ENCODE data around the gene RAI1. TPM values are rescaled to one million over a fixed set of nuclear protein-coding genes. Genes with fewer than 3 reads are reported as not detected.
A peak's percentile ranks its signal among the peaks of the same experiment; 100 is the strongest.

Gene RAI1
- total RNA-seq, 1 experiment from 2014 or later, result 12.0 TPM

DNA sequence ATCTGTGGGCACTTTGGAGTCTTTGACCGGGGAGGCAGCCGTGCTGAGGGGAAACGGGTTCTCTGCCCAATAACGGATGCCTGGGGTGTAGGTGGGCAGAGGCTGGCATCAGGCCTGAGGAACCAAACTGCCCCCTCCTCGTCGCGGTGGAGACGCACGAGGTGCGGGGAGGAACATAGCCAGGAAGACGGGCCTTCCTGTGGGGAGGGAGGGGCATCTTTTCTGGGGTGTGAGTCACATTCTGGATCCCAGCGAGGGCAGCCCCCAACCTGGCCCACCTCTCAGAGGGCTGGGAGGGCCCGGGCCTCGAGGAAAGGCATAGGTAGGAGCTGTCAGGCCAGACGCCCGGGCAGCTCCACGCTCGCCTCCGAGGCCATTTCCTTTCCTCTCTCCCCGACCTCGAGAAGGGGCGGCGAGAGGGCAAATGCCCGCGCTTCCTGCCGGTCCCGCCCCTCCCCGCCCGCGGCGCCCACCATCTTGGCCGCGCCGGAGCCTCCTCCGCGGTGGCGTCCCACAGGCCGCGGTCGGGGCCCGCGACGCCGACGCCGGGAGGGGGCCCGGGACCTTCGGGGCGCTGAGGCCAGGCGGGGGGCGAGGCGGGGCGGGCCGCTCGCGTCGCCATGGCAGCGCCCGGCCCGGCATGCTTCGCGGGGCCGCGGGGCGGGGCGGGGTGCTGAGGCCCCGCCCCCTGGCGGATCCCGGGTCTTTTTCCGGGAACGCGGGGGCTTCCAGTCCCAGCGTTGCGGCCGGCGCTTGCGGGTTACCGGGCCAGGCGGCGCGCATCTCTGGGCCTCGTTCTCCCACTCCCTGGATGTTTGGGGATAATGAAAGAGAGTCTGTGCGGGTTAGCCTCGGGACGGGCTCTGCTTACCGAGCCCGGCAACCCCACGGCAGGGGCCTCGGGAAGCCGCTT, 13.2 kb downstream of the RAI1 start:
- DNase-seq (ENCODE audit: low spot score), result peak; percentile 76
- in situ Hi-C loops (cut with HindIII; ENCODE audit: low sequenced_read_pairs), result no loop called here

DNA sequence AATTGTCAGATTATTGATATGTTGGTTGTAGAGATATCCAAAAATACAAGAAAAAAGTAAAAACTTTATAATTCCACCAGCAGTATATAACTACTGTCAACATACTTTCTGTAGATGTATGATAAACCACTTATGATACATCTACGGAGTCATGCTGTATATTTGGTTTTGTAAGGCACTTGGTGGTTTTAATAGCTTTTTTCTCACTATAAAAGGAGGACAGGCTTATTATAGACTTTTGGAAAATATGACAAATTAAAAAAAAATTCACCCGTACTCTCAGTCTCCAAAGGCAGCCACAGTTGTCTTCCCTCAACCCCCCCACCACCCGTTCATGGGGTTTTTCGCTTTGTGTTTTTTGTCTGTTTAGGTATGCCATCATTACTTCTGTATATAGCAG, 14.8 kb downstream of the RAI1 start:
- in situ Hi-C loops (cut with HindIII; ENCODE audit: low sequenced_read_pairs), result no loop called here
- no peak for DNase-seq (ENCODE audit: low spot score)

DNA sequence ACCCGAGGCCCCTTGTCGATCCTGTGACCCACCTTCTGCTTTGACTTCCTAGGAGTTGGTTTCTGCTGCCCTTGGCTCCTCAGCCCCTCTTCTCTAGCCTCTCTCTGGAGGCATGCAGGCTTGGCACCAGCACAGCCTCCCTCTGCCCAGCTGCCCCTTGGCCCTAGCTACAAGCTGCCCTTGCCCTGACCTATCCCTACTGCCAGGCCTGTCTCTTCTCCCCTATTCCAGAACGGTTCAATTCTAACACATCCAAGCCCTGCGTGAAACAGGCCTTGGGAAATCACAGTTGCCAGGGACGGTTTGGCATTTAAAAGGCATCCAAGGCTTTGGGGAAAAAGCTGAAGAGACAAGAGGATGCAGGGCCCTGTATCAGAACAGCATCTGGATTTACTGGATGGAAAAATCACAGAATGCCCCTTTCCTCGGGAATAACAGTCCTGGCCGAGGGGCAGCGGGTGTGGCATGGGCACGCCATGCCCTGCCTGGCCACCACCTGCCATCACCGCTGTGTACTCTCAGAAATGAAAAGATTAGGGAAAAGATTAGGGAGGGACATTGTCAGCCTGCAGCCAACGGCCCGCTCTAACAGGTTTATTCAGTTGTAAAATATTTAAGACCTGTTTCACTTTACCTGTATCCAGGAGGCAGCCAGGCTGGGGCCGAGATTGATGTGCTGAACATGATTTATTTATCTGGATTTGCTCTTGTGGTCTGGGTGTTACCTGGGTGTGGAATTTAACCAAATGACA, 15.8 kb downstream of the RAI1 start:
- in situ Hi-C loops (cut with HindIII; ENCODE audit: low sequenced_read_pairs), result no loop called here

DNA sequence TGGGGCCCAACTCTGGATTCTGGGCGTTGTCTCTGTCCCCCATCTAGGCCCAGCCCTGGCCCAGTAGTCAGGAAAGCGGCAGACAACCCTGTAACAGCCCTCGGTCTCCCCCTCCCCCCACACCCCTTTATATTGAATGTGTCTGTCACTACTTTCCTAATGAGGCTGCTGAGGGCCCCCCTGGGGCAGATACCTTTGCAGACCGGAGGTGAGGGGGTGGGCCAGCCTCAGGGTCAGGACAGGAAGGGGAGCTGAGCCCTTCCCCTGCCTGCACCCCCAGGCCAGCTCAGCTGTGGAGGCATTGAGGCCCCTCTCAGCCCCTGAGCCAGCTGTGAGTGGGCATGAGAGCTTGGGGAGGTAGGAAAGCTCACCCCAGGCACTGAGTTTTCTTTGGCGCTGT, 17.1 kb downstream of the RAI1 start:
- no peak for DNase-seq (ENCODE audit: low spot score)
- in situ Hi-C loops (cut with HindIII; ENCODE audit: low sequenced_read_pairs), result no loop called here

More for the DNA sequence above, 15.8 kb downstream of the RAI1 start:
- DNase-seq (ENCODE audit: low spot score), result no peak

DNA sequence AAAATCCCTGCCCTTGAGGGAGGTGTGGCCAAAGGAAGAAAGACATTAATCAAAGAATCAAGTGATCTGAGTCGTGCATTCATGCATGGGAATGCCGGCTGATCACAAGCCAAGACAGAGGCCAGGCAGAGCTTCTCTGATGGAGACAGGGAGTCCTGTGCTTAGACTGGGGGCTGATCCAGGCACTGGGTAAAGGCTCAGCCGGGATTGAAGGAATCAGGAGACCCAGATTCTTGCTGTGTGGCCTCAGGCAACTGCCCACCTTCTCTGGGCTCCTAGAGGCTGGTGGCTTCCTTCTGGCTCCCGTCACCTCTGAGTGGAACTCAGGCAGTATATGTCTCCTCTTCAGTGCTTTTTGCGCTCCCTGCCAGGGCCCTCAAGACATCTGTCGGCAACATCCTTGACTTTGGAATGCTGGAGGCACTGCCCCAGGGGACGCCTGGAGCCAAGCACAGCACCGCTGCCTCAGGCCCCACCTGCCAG, 17.7 kb downstream of the RAI1 start:
- DNase-seq (ENCODE audit: low spot score), result no peak
- in situ Hi-C loops (cut with HindIII; ENCODE audit: low sequenced_read_pairs), result no loop called here

DNA sequence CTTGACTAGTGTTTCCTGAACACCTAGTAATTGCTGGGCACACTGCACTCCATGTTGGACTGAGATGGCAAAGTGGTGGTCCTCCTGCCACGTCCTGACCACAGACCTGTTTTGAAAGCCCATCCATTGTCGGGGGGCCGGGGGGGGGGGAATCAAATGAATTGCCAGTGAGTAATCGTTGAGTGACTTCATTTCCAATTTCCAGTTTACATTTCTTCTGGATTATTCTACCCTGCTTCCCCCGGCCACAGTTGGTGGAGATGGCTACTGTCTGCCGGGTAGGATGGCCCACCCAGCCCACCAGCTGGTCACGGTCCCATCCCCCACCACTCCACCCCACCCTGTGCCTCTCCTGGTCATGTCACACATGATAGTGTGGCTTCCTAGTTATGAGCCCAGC, 18.2 kb downstream of the RAI1 start:
- DNase-seq (ENCODE audit: low spot score), result no peak
- in situ Hi-C loops (cut with HindIII; ENCODE audit: low sequenced_read_pairs), result no loop called here

DNA sequence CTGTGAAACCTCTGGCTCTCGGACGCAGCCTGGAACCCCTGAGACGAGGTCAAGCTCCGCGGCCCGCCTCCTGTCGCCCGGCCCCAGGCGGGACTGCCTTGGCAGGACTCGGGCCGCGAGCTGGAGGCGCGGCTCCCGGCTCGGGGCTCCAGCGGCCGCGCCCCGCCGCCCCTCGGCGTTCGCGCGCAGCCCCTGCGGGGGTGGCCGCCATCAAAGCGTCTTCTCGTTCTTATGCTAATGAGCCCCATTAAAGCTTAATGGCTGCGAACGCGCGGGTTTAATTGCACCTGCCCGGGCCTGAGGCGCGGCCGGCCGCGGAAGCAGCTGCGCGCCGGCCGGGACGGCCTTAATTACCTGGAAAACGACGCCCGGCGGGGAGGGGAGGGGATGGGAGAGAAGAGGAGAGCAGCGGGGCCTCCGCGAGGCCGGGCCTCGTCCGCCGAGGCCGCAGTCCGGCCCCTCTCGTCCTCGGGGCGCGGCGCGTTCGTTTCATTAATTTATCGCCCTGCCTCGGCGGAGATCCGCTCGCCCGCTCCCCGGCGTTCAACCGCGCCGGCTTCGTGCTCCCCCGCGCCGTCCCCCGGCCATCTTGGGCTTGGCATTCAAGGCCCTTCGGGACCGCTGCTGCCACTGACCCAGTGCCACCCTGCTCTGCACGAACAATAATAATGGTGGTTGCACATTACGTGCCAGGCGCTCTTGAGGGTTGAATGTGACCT, 19.2 kb downstream of the RAI1 start:
- in situ Hi-C loops (cut with HindIII; ENCODE audit: low sequenced_read_pairs), result no loop called here
- no peak for DNase-seq (ENCODE audit: low spot score)

DNA sequence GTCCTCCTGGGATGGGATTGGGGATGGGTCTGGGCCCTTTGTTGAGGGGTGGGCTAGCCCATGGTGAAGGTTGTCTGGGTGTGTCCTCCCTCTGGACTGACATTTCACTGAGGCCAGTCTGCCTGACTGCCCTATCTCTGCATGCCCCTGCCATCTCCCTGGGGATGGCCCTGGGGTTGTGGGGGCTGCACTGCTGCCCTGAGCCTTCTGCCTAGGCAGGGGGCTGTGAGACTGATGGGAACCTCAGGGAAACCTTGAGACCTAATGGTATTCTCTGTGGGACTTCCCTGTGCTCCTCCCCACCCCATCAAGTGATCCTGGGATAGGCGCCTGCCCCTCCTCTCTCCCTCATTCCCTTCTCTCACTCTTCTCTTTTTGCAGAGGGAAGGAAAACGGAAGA, 19.9 kb downstream of the RAI1 start:
- in situ Hi-C loops (cut with HindIII; ENCODE audit: low sequenced_read_pairs), result no loop called here
- no peak for DNase-seq (ENCODE audit: low spot score)

DNA sequence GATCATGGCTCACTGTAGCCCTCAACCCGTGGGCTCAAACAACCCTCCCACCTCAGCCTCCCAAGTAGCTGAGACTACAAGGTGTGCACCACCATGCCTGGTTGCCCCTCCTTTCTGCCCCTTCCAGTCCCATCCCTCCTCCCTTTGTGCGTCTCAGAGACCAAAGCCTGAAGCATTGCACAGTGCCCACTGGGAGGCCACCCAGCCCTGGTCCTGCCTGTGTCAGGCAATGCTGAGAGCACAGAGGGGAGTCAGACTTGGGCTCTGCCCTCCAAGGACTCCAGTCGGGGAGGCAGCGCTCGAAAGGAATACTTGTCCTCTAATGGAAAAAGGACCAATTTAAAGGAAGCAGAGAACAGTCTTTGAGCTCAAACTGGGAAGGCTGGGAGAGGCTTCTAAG, 20.4 kb downstream of the RAI1 start:
- DNase-seq (ENCODE audit: low spot score), result no peak

DNA sequence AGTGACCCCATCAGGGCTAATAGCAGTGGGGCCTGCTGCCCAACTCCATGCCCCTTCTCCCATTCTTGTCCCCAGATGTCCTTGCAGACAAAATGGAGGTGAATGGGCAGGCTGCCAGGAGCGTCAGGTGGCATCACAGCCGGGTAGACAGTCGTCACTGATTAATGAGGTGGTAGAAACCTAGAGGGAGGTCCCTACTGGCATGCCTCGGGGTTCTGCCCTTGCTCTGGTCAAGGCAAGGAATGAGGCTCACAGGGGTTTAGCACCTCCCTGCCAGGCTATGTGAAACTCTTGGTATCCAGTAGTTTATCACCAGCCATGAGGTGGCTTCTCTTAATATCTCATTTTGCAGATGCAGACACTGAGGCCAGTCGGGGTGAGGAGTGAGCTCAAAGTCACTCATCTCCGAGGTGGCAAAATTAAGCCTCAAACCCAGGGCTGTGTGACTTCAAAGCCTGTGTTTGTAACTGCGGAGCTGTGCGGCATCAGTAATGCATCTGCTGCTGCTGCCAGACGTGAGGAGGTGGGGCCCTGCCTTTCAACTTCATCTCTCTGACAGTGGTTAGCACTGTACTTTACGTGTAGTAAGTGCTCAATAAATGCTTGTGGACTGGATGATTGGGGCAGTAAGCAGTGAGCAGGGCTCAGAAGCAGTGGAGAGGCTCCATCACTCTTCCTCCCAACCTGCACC, 21.3 kb downstream of the RAI1 start:
- no peak for DNase-seq (ENCODE audit: low spot score)
- in situ Hi-C loops (cut with HindIII; ENCODE audit: low sequenced_read_pairs), result no loop called here

More for the DNA sequence above, 20.4 kb downstream of the RAI1 start:
- in situ Hi-C loops (cut with HindIII; ENCODE audit: low sequenced_read_pairs), result no loop called here

DNA sequence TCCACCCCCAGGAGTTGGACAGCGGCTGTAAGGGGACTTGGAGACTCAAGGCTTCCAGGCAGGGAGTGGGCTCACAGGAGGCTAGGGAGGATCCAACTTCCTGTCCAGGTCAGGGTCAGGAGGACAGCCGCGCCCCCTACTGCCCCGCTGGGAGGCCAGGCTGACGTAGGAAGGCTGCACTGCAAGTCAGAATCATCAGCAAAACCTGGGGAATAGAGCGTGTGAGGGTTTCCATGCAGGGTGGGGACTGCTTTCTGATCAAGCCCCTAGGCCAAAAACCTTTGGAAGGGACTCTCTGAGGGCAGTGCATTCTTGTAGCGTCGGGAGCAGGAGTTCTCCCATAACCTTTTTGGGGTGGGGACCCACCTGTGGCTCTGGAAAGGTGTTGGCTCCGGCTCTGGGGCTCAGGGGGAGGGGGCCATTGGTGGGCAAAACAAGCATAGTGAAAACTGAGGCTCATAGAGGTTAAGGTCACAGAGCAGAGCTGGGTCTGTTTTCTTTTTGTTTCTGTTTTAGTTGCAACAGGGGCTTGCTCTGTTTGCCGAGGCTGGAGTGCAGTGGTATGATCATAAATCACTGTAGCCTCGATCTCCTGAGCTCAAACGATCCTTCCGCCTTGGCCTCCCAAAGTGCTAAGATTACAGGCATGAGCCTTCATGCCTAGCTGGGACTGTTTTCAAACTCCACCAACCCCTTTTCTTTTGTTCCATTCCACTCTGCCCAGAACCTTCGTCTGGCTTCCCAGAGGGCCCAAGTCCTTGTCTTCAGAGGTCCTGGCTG, 22.1 kb downstream of the RAI1 start:
- in situ Hi-C loops (cut with HindIII; ENCODE audit: low sequenced_read_pairs), result no loop called here
- no peak for DNase-seq (ENCODE audit: low spot score)

DNA sequence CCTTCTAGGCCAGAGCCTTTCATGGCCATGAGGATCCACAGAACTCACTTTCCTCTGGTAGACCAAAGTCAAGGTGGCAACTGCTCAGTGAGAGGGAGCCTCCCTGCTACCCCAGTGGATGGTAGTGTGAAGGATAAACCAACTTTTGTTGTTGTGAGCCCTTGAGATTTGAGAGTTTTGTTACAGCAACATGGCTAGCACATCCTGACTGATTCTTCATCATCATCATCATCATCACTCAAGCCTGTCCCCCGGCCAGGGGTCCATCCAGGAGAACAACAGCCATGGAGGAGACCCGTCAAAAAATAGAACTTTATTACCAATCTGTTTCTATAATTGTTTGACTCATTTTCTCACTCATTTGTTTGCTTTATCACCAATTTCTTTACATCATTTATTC, 23.7 kb downstream of the RAI1 start:
- no peak for DNase-seq (ENCODE audit: low spot score)
- in situ Hi-C loops (cut with HindIII; ENCODE audit: low sequenced_read_pairs), result no loop called here

DNA sequence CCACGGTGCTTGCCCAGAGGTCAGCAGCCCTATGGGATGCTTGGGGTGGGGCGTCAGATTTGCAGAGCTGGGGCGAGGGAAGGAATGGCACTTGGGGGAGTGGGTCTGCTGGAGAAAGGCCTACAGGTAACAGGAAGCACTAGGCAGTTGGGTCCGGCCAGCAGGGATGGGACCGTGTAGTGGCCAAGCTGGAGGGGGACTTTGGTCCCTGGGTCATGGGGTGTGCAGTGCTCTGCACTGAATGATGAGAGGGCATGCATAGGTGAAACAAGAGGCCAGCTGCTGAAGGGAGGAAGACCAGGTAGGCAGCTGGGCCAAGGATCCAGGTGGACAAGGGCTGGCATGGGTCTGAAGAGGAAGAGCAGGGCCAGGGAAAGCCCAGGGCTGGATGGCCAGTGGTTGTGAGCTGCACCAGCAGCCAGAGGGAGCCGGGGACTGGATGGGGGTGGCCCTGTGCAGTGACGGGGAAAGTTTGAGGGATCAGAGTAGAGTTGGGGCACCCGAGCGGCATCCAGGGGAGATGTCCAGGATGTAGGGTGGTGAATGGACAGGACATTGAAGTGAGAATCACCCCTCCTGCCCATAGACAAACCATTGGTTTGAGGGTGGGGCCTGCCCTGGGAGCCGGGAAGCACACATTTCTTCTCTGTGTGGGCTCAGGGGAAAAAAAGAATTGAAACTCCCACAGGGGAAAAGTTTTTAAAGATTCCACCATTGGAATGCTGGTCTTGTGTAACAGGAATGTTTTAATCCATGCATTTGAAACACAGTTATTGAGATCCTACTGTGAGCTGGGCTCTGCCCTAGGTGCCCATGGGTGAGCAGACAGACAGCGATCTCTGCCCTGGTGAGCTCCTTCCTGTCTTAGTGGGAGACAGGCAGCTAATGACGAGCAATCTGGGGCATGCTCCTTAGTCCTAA, 25.1 kb downstream of the RAI1 start:
- in situ Hi-C loops (cut with HindIII; ENCODE audit: low sequenced_read_pairs), result no loop called here
- DNase-seq (ENCODE audit: low spot score), result no peak

DNA sequence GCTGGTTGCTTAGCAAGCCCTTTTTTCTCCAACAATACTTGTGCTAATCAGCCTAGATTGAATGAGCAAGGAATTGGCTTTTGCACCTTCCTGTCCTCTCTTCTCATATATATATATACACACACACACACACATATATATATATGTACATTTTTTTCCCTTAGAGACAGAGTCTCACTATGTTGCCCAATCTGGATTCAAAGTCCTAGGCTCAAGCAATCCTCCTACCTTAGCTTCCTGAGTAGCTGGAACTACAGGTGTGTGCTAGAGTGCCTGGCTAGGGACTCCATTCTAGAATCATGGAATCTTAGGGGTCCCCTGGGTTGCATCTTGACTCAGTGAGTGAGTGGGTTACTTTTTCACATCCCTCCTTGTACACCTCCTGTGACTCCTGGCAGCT, 27.0 kb downstream of the RAI1 start:
- DNase-seq (ENCODE audit: low spot score), result no peak
- in situ Hi-C loops (cut with HindIII; ENCODE audit: low sequenced_read_pairs), result no loop called here

DNA sequence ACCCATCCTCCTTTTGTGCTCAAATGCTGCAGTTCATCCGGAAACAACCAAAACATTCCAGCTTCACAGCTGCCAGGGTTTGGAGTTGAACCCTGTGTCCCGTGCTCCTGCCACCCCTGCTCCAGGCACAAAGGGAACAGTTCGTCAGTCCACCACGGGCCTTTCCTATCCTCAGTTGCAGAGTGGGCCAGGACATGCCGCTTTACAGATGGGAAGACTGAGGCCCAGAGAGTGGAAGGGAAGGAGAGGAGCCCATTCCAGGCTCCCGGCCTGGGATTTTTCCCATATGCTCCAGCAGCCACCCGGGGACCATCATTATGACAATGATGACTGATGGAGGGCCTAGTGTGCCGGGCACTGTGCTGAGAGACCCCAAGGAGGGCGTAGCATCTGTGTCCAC, 27.6 kb downstream of the RAI1 start:
- in situ Hi-C loops (cut with HindIII; ENCODE audit: low sequenced_read_pairs), result no loop called here

DNA sequence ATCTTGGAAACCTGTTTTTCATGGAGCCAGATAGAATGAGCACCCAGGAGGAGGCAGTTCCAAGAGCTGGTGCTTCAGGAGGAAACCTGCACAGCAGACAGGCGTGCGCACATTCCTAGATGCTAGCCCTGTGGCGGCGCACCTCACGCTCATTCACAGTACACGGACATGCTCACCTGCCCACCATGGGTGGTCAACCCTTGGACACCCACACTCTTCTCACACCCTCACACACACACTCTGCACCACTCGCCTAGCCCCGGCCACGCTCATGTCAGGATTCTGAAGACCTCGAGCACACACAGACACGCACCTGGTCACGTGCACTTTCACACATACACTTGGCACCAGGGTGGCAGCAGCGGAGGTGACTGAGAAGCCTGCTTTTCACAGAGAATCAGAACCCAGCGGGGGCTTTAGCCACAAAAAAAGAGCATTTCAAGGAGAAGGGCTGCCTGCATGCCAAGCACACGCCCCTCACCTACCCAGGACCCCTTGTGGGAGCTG, 28.6 kb downstream of the RAI1 start:
- in situ Hi-C loops (cut with HindIII; ENCODE audit: low sequenced_read_pairs), result no loop called here
- no peak for DNase-seq (ENCODE audit: low spot score)

More for the DNA sequence above, 27.6 kb downstream of the RAI1 start:
- no peak for DNase-seq (ENCODE audit: low spot score)

DNA sequence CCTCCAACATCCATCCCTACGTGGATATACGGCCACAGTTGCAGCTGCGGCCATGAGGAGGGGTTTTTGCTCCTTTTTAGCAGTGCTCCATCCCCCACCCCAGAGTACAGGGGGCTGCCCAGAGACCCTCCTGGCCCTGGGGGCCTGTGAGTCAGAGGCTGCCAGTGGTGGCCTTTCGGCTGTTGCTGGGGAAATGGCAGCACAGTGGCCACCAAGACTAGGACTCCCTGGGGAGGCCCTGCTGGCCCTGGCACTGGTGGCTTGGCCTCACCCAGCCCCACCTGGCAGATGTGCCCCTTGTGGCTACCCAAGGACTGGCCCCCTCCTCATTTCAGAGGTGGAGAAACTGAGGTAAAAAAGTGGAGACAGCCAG, 29.1 kb downstream of the RAI1 start:
- DNase-seq (ENCODE audit: low spot score), result no peak
- in situ Hi-C loops (cut with HindIII; ENCODE audit: low sequenced_read_pairs), result no loop called here
